Cardiac septum (tissue), 1 donor: ENCODE results near the gene SLC13A4. TPM values are rescaled to one million over a fixed set of nuclear protein-coding genes. Genes with fewer than 3 reads are reported as not detected.
"Not testable (repeated sequence)": the region's sequence is repeated elsewhere in the genome, so short reads cannot be mapped to it uniquely, and the experiment has no call there.

ENCODE experiments used
- DNase-seq: peaks from one replicate; pipeline ENCODE4 v3.0.0-alpha.2; 2020; ENCODE audit warnings: low spot score
- intact Hi-C: fragments of 100-400 bp; cut with DNase I; formaldehyde crosslinking; loops from one replicate; pipeline ENCODE4 v1.14.0; 2022
- long read RNA-seq: library from polyadenylated mRNA; unstranded; transcript quantifications from one replicate; pipeline ENCODE4 v2.0.0, GENCODE V29; 2021
- total RNA-seq: library from RNA; stranded (reverse); fragmentation: NEBNext Ultra II Directional; extraction: Animal tissue kit (Norgen Biotek cat#: 25700); gene quantifications from one replicate; pipeline ENCODE4 v1.2.1, GENCODE V29; 2021
- donor health status: DM: no; HTN: no; CAD: no.

The SLC13A4 gene
- 1.0 TPM for total RNA-seq
- long read RNA-seq, partial matches to known transcripts, result 0 of 11 reads
- long read RNA-seq, other reads (novel, unspliced or antisense), result 11 of 11 reads

- DNase-seq, result no peak
- intact Hi-C loops, result no loop called here
These were observed at the start of gene SLC13A4 for GRCh38 chr7:135728136-135728669. Gene SLC13A4 (minus strand): TSS chr7:135728186. CDS start chr7:135727496, 690 bp downstream.

- DNase-seq, intact Hi-C loops: not testable (repeated sequence)
These were observed 47.9 kb upstream of the SLC13A4 start for GRCh38 chr7:135775915-135776314.

GRCh38 chr7:135775230-135775629 is 47.2 kb upstream of the SLC13A4 start:
- intact Hi-C loops, result no loop called here
- DNase-seq, result no peak

GRCh38 chr7:135774284-135774683 is 46.3 kb upstream of the SLC13A4 start:
- intact Hi-C loops, result no loop called here
- no peak for DNase-seq

GRCh38 chr7:135773464-135773863 is 45.5 kb upstream of the SLC13A4 start:
- DNase-seq, result no peak
- intact Hi-C loops, result no loop called here

GRCh38 chr7:135772639-135773222 is 44.7 kb upstream of the SLC13A4 start:
- DNase-seq, result no peak
- intact Hi-C loops, result no loop called here

GRCh38 chr7:135771961-135772638 is 44.1 kb upstream of the SLC13A4 start:
- intact Hi-C loops, result no loop called here
- no peak for DNase-seq

- intact Hi-C loops, result no loop called here
- no peak for DNase-seq
These were observed 43.1 kb upstream of the SLC13A4 start for GRCh38 chr7:135771051-135771450.

GRCh38 chr7:135770139-135770710 is 42.2 kb upstream of the SLC13A4 start:
- intact Hi-C loops, result no loop called here
- no peak for DNase-seq

- intact Hi-C loops, result no loop called here
- no peak for DNase-seq
These were observed 41.2 kb upstream of the SLC13A4 start for GRCh38 chr7:135769005-135769802.

GRCh38 chr7:135768467-135768866 is 40.5 kb upstream of the SLC13A4 start:
- intact Hi-C loops, result no loop called here
- no peak for DNase-seq

GRCh38 chr7:135768064-135768463 is 40.1 kb upstream of the SLC13A4 start:
- intact Hi-C loops, result no loop called here

GRCh38 chr7:135763261-135763660 is 35.3 kb upstream of the SLC13A4 start:
- intact Hi-C loops, result no loop called here

More at GRCh38 chr7:135768064-135768463, 40.1 kb upstream of the SLC13A4 start:
- DNase-seq, result no peak

GRCh38 chr7:135761751-135762488 is 33.9 kb upstream of the SLC13A4 start:
- no peak for DNase-seq

More at GRCh38 chr7:135763261-135763660, 35.3 kb upstream of the SLC13A4 start:
- no peak for DNase-seq

GRCh38 chr7:135759532-135759931 is 31.5 kb upstream of the SLC13A4 start:
- DNase-seq, result no peak
- intact Hi-C loops, result no loop called here

More at GRCh38 chr7:135761751-135762488, 33.9 kb upstream of the SLC13A4 start:
- intact Hi-C loops, result no loop called here

- intact Hi-C loops, result no loop called here
These were observed 30.5 kb upstream of the SLC13A4 start for GRCh38 chr7:135758531-135758932.

GRCh38 chr7:135757719-135758411 is 29.9 kb upstream of the SLC13A4 start:
- no peak for DNase-seq
- intact Hi-C loops, result no loop called here

More at GRCh38 chr7:135758531-135758932, 30.5 kb upstream of the SLC13A4 start:
- no peak for DNase-seq

GRCh38 chr7:135756191-135756590 is 28.2 kb upstream of the SLC13A4 start:
- intact Hi-C loops, result no loop called here
- DNase-seq, result no peak
